A673 (cell line): ENCODE results near the gene PJVK. TPM values are rescaled to one million over a fixed set of nuclear protein-coding genes. Genes with fewer than 3 reads are reported as not detected.
"Not testable (repeated sequence)": the region's sequence is repeated elsewhere in the genome, so short reads cannot be mapped to it uniquely, and the experiment has no call there.

ENCODE experiments used
- BruUV-seq: library from RNA; stranded (reverse); fragments of 400-500 nt; replicated peaks from 2 replicates; lab custom pipeline; 2021; lab: Mats Ljungman, UMichigan
- CTCF ChIA-PET: fragments of 300-600 bp; sonication (Branson Sonifier 250); formaldehyde crosslinking; loops from one replicate; lab custom pipeline; 2022; ENCODE audit warnings: antibody characterized with exemption; lab: Charles Lee
- POLR2A ChIA-PET: fragments of 300-600 bp; sonication (Branson Sonifier 250); formaldehyde crosslinking; loops from one replicate; lab custom pipeline; 2022; ENCODE audit warnings: antibody characterized with exemption; ENCODE audit not compliant: low non-redundant PET; lab: Charles Lee
- DNase-seq: peaks from one replicate; pipeline ENCODE4 v3.0.0-alpha.2; 2015; ENCODE audit warnings: low spot score
- H3K27ac ChIP-seq: fragments of 200-600 bp; sonication (generic); 2 replicates; pipeline ENCODE4 v1.5.1; 2016; ENCODE audit warnings: mixed run types, low read depth, mild to moderate bottlenecking, mixed read lengths, antibody characterized with exemption, low read length; ENCODE audit not compliant: poor library complexity, severe bottlenecking
- H3K27me3 ChIP-seq: fragments of 200-600 bp; sonication (generic); replicated peaks from 2 replicates; pipeline ENCODE4 v1.6.1; 2017; ENCODE audit warnings: mixed run types, low read depth, mild to moderate bottlenecking, mixed read lengths, antibody characterized with exemption, low read length; ENCODE audit not compliant: insufficient read depth, poor library complexity
- H3K36me3 ChIP-seq: fragments of 200-600 bp; sonication (generic); 2 replicates; pipeline ENCODE4 v1.6.1; 2016; ENCODE audit warnings: mixed run types, mild to moderate bottlenecking, mixed read lengths, antibody characterized with exemption, low read length; ENCODE audit not compliant: insufficient read depth, poor library complexity, severe bottlenecking
- H3K4me1 ChIP-seq: fragments of 200-600 bp; sonication (generic); 2 replicates; pipeline ENCODE4 v1.6.1; 2017; ENCODE audit warnings: mixed run types, mild to moderate bottlenecking, mixed read lengths, antibody characterized with exemption, low read length; ENCODE audit not compliant: insufficient read depth, poor library complexity, severe bottlenecking
- H3K4me3 ChIP-seq: fragments of 200-600 bp; sonication (generic); 2 replicates; pipeline ENCODE4 v1.5.1; 2016; ENCODE audit warnings: low read depth, mixed run types, mild to moderate bottlenecking, mixed read lengths, low read length; ENCODE audit not compliant: poor library complexity, severe bottlenecking
- H3K9me3 ChIP-seq: fragments of 200-600 bp; sonication (generic); 2 replicates; pipeline ENCODE4 v1.6.1; 2016; ENCODE audit warnings: mixed run types, low read depth, mild to moderate bottlenecking, mixed read lengths, antibody characterized with exemption, low read length; ENCODE audit not compliant: poor library complexity, severe bottlenecking
- EZH2 ChIP-seq: fragments of 200-600 bp; sonication (generic); IDR thresholded peaks from 2 replicates; pipeline ENCODE4 v1.6.1; 2017; ENCODE audit warnings: borderline replicate concordance, low read depth, mild to moderate bottlenecking, mixed read lengths, antibody characterized with exemption, low read length; ENCODE audit not compliant: poor library complexity, severe bottlenecking
- intact Hi-C: fragments of 100-400 bp; cut with micrococcal nuclease; formaldehyde crosslinking; loops from one replicate; pipeline ENCODE4 v1.10.0; 2022; ENCODE audit not compliant: unreplicated experiment
- total RNA-seq: library from RNA; stranded (reverse); gene quantifications from 2 replicates; pipeline ENCODE4 v1.2.3, GENCODE V29; 2021
- TF ChIP-seq, protein P1 (sequence below): fragments of 300-800, 200-600 bp; sonication (generic); conservative IDR thresholded peaks from 2 replicates; pipeline ENCODE4 v1.5.1; 2017; ENCODE audit warnings: low read depth, mild to moderate bottlenecking, antibody characterized with exemption, low read length, moderate library complexity, mixed read lengths

The PJVK gene
- total RNA-seq, 1 experiment from 2014 or later: 1.9 TPM

DNA sequence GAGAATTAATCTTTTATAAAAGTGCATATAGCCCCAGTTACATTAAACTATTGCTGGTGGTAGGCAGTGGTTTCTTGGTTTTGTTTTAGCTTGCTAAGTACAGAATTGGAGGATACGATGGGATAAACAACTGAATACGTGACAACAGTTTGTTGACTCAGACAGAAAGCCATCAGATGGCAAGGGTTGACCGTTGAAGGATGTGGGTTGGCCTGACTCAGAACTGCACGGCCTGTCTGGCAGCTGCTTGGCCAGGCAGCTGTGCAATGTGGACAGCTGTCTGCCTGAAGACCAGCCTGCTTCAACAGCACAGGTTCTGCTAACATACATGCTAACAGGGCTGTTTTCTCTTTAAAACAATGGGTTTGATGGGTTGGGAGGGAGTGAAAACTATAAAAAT, 46.8 kb upstream of the PJVK start:
- Histone ChIP-seq H3K36me3 (no peaks in the 10 kb centered on the region), H3K27ac (no peak overlapping the region), H3K9me3 (no peaks in the 10 kb centered on the region), H3K4me3 (no peak overlapping the region), H3K27me3 (no peaks in the 10 kb centered on the region), H3K4me1 (no peaks in the 10 kb centered on the region)
- TF ChIP-seq EZH2: no peak
- TF ChIP-seq, protein P1, sequence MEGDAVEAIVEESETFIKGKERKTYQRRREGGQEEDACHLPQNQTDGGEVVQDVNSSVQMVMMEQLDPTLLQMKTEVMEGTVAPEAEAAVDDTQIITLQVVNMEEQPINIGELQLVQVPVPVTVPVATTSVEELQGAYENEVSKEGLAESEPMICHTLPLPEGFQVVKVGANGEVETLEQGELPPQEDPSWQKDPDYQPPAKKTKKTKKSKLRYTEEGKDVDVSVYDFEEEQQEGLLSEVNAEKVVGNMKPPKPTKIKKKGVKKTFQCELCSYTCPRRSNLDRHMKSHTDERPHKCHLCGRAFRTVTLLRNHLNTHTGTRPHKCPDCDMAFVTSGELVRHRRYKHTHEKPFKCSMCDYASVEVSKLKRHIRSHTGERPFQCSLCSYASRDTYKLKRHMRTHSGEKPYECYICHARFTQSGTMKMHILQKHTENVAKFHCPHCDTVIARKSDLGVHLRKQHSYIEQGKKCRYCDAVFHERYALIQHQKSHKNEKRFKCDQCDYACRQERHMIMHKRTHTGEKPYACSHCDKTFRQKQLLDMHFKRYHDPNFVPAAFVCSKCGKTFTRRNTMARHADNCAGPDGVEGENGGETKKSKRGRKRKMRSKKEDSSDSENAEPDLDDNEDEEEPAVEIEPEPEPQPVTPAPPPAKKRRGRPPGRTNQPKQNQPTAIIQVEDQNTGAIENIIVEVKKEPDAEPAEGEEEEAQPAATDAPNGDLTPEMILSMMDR: no peak
- ChIA-PET CTCF (interaction anchor here (2.0 kb wide), 1 partner anchor 10 kb away, joined by 6 read pairs; no protein-coding TSS in a partner anchor), POLR2A (no interaction called here)
- BruUV-seq: no TSS peak
- no peak for DNase-seq
- intact Hi-C loops: no loop called here

DNA sequence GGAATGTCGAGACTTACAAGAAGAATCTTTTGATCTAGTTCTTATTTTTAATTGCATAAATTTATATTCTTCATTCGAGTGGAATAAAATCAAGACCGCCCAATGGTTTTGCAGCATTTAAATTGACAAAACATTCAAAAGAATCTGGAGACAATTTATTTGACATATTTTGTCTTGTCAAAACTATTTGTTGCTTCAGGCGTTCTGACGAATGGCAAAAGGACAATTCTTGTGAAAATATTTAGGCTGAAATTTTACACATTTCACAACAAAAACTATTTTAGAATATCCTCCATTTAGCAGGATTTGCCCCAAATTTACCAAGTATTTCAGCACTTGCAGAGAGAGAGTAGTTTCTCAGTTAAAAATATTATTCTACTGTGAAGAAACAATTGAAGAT, 41.9 kb upstream of the PJVK start:
- no peak overlapping the region for H3K4me3 ChIP-seq
- DNase-seq: no peak
- TF ChIP-seq EZH2: no peak
- TF ChIP-seq, protein P1: no peak
- intact Hi-C loops: no loop called here
- no peaks in the 10 kb centered on the region for H3K9me3 ChIP-seq
- no peaks in the 10 kb centered on the region for H3K27me3 ChIP-seq
- H3K4me1 ChIP-seq: no peaks in the 10 kb centered on the region
- no peaks in the 10 kb centered on the region for H3K36me3 ChIP-seq
- no TSS peak for BruUV-seq
- CTCF ChIA-PET: no interaction called here
- no peak overlapping the region for H3K27ac ChIP-seq
- POLR2A ChIA-PET: no interaction called here

DNA sequence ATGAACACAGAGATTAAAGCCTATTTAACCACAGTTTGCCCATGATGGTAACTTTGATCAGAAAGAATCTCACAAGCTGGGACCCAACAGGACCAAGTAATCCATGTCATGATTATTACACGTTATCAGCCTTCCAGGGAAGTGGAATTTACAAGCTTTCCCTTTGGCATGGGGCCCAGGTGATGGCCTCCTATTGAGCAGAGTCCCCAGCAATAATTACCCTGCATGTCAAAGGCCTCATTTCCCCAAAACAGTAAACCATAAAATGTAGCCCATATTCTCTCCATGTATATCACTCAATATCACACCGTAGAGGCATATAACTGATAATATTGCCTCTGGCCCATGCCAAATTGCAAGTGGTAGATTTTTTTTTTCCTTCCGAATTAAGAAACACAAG, 39.1 kb upstream of the PJVK start:
- ChIA-PET CTCF (no interaction called here), POLR2A (no interaction called here)
- TF ChIP-seq, protein P1: no peak
- TF ChIP-seq EZH2: no peak
- no peaks in the 10 kb centered on the region for H3K36me3 ChIP-seq
- H3K9me3 ChIP-seq: no peaks in the 10 kb centered on the region
- intact Hi-C loops: loop anchor here (2.0 to 10.0 kb wide), 3 partner anchors 105 to 217 kb away; partner anchors contain the start of gene OSBPL6
- H3K4me1 ChIP-seq: peaks cover 7% of the 10 kb centered on the region
- no peak overlapping the region for H3K27ac ChIP-seq
- H3K27me3 ChIP-seq: no peaks in the 10 kb centered on the region
- peak; percentile 20 for DNase-seq
- BruUV-seq: no TSS peak
- no peak overlapping the region for H3K4me3 ChIP-seq

DNA sequence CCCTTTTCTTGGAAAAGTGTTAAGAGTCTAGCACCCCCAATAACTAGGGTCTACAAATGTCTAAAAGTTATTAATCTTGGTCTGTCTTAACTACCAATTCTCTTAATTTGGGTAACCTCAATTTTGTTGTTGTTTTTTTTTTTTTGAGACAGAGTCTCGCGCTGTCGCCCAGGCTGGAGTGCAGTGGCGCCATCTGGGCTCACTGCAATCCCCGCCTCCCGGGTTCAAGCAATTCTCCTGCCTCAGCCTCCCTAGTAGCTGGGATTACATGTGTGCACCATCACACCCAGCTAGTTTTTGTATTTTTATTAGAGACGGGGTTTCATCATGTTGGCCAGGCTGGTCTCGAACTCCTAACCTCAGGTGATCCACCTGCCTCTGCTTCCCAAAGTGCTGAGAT, 38.7 kb upstream of the PJVK start:
- H3K36me3 ChIP-seq, POLR2A ChIA-PET: not testable (repeated sequence)

More for the DNA sequence above, 38.7 kb upstream of the PJVK start:
- H3K27me3 ChIP-seq, H3K4me3 ChIP-seq, H3K4me1 ChIP-seq, H3K9me3 ChIP-seq, DNase-seq, CTCF ChIA-PET, H3K27ac ChIP-seq, BruUV-seq: not testable (repeated sequence)
- intact Hi-C loops: loop anchor here (2.0 to 10.0 kb wide), 3 partner anchors 105 to 218 kb away; partner anchors contain the start of gene OSBPL6
